Skeletal muscle tissue (tissue), 4 donors: ENCODE data around the gene CDC42EP1. TPM values are rescaled to one million over a fixed set of nuclear protein-coding genes. Genes with fewer than 3 reads are reported as not detected.

Experiments
- H3K27ac ChIP-seq: one replicate; pipeline ENCODE4 v1.7.0; 2013; ENCODE audit warnings: mild to moderate bottlenecking, low read depth, low read length, inconsistent platforms
- H3K27me3 ChIP-seq, 3 donors: one replicate each; pipeline ENCODE4 v1.7.0; 2013; ENCODE audit warnings: low read length in 3 of 3; ENCODE audit not compliant: control insufficient read depth in 3 of 3, insufficient read depth in 3 of 3
- H3K36me3 ChIP-seq, 3 donors: one replicate each; pipeline ENCODE4 v1.7.0; 2013; ENCODE audit warnings: low read length in 3 of 3; ENCODE audit not compliant: control insufficient read depth in 3 of 3, insufficient read depth in 3 of 3
- H3K4me1 ChIP-seq, 3 donors: one replicate each; pipeline ENCODE4 v1.7.0; 2013; ENCODE audit warnings: low read length in 3 of 3, mild to moderate bottlenecking in 3 of 3; ENCODE audit not compliant: control insufficient read depth in 3 of 3, insufficient read depth in 3 of 3
- H3K4me3 ChIP-seq, 3 donors: one replicate each; pipeline ENCODE4 v1.7.0; 2013; ENCODE audit warnings: low read length in 3 of 3
- H3K9ac ChIP-seq, 3 donors: one replicate each; pipeline ENCODE4 v1.7.0; 2013; ENCODE audit warnings: low read length in 3 of 3, mild to moderate bottlenecking in 3 of 3, moderate library complexity in 2 of 3, low read depth in 1 of 3
- H3K9me3 ChIP-seq, 3 donors: one replicate each; pipeline ENCODE4 v1.7.0; 2013; ENCODE audit warnings: low read length in 3 of 3; ENCODE audit not compliant: control insufficient read depth in 3 of 3
- total RNA-seq: library from RNA; depleted of rRNA; stranded (reverse); fragments of >200 nt; gene quantifications from one replicate; pipeline ENCODE4 v1.2.3, GENCODE V29; 2014
- donor health status: Osteomylitis.

CDC42EP1 gene
- total RNA-seq, 1 donor from 2014 or later = 6.3 TPM

DNA sequence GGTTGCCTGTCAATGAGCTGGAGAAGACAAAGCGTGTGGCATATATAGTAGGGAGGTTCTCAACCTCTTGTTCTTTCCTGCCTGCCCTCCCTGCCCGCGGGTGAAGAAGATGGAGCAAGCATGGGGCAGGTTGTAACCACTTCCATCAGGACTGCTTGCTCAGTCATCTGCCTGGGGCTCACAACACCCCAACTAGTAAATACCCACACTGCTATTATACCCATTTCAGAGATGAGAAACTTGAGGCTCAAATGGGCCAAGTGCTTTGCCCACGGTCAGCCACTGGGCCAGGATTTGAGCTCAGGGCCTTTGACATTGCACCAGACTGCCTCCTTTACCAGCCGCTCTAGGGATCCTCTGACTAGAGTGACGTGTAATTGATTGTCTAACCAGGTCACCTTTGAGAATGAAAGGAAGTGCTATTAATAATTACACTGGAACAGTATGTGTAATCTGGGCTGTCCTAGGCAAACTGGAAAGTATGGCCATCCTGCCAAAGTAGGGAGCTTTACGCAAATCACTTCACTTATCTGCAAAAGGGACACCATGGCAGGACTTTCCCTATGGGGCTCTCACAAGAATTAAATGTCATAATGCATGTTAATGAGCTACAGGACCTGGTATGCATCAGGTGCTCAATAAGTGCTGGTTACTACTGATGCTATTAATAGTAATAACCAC, 2.8 kb upstream of the CDC42EP1 start:
- Histone ChIP-seq H3K27ac (peak overlapping the region; percentile 44), H3K4me3 (no peak overlapping the region), H3K27me3 (peaks cover 16 to 40% (median 36%) of the 10 kb centered on the region in 3 donors), H3K9me3 (no peaks in the 10 kb centered on the region), H3K4me1 (peaks cover 28 to 34% (median 34%) of the 10 kb centered on the region in 3 donors), H3K36me3 (peaks cover 0 to 2% (median 0%) of the 10 kb centered on the region in 3 donors), H3K9ac (no peak overlapping the region)

DNA sequence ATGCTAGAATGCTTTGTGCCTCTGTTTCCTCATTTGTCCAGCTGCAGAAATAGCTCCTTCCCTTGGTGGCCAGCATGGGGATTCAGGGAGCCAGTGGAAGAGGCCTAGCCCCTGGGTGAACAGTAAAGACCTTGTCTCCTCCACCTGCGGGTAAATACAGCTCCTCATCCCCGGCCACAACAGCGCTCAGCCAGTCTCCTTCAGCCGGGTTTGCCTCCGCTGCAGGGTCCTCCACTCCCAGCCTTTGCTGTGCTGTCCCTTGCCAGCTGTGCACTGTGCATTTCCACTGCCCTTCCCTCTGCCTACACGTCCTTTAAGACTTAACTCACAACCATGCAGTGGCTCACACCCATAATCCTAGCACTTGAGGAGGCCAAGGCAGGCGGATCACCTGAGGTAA, 1.5 kb upstream of the CDC42EP1 start:
- Histone ChIP-seq H3K9me3 (no peaks in the 10 kb centered on the region), H3K27me3 (peaks cover 16 to 44% (median 42%) of the 10 kb centered on the region in 3 donors), H3K36me3 (peaks cover 0 to 2% (median 0%) of the 10 kb centered on the region in 3 donors), H3K9ac (no peak overlapping the region), H3K27ac (no peak overlapping the region), H3K4me3 (no peak overlapping the region), H3K4me1 (peaks cover 32 to 40% (median 39%) of the 10 kb centered on the region in 3 donors)

DNA sequence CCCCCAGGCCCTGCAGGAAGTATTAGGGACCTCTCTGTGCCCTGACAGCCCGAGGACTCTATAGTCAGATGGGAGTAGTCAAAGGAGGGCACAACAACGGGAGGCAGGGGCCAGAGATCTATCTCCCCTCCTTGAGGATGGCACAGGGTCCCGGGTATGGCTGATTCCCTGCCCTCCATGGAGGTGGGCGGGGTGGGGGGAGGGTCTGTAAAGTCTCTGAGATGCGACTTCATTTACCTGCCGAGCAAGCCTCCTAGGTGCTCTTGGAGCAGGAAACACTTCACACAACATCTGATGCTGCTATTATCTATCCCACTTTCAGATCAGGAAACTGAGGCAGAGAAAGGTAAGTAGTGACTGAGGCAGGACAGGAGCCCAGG, 769 bp upstream of the CDC42EP1 start:
- H3K4me1 ChIP-seq = peaks cover 39 to 46% (median 45%) of the 10 kb centered on the region in 3 donors
- H3K9ac ChIP-seq = peak overlapping the region; percentile 57 to 79 (median 65)
- peaks cover 16 to 49% (median 42%) of the 10 kb centered on the region in 3 donors for H3K27me3 ChIP-seq

DNA sequence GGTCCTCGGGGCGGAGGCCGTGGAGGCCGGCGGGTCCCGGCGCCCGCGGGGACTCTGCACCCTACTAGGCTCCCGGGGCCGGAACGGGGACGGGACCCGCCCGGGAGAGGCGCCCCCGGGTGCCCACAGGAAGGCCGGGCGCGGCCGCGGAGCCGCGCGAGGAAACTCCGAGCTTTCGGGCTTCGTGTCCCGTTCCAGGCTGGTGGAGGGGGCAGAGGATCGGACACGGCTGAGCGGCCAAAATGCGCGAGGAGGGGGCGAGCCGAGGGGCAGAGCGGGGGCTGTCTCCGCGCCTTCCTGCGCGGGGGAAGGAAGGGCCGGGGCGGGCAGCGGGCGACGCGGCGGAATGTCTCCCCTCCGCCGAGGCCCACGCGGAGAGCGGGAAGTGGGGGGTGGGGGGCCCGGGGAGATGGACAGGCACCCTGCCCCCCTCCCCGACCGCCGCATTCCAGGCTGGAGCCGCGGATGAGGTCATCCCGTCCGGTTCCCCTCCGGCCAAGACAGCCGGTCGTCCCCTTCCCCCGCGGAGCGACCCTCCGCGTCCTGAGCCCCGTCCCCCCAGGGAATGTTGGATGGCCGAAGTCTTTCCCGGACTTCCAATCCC, 430 bp downstream of the CDC42EP1 start:
- peaks cover 16 to 51% (median 42%) of the 10 kb centered on the region in 3 donors for H3K27me3 ChIP-seq
- H3K4me3 ChIP-seq = peak overlapping the region; percentile 65 to 77 (median 73)
- no peaks in the 10 kb centered on the region for H3K9me3 ChIP-seq
- peak overlapping the region; percentile 91 for H3K27ac ChIP-seq
- H3K4me1 ChIP-seq = peaks cover 44 to 50% (median 47%) of the 10 kb centered on the region in 3 donors
- peaks cover 0 to 2% (median 0%) of the 10 kb centered on the region in 3 donors for H3K36me3 ChIP-seq
- H3K9ac ChIP-seq = peak overlapping the region; percentile 80 to 81 (median 80)

More for the DNA sequence above, 769 bp upstream of the CDC42EP1 start:
- Histone ChIP-seq H3K27ac (peak overlapping the region; percentile 69), H3K4me3 (peak overlapping the region in 2 of 3 donors; percentile 30 to 61), H3K36me3 (peaks cover 0 to 2% (median 0%) of the 10 kb centered on the region in 3 donors), H3K9me3 (no peaks in the 10 kb centered on the region)

DNA sequence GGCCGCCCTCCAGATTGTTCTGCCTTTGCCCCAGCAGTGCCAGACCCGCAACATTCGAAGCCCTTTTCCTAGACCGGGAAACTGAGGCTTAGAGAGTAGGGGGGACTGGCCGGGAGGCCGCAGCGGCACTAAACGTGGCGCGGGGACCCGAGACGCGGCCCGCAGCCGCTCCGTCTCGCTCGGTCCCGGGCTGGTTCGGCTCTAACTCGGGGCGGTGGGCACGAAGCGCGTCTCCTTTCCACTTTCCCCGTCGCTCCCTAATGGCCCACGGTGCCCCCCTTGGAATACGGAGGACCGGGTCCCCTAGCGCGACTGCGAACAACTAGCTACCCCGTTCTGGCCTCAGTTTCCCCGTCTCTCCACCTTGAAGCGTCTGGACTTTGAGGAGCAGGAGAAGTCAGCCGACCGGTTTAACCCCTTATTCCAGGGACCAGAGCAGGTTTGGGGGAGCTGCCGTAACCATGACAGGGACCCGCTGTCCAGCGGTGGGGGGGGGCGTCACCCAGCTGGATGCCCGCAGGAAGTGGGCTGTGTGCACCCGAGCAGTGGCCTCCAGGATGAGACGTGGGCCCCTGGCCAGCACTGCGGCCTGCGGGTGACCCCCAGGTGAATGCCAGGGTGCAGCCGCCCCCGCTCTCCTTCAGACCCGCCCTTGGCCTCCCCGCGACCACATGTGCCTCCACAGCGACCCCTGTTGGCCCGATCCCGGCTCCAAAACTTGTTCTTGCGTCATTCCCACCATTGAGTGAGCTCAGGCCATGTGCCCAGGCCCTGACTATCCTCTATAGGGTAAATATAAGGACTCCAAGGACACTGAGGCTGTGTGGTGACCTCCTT, 1.1 kb downstream of the CDC42EP1 start:
- Histone ChIP-seq H3K27ac (peak overlapping the region; percentile 91), H3K9me3 (no peaks in the 10 kb centered on the region), H3K4me3 (peak overlapping the region; percentile 65 to 77 (median 73)), H3K4me1 (peaks cover 43 to 53% (median 50%) of the 10 kb centered on the region in 3 donors), H3K27me3 (peaks cover 17 to 53% (median 46%) of the 10 kb centered on the region in 3 donors), H3K36me3 (peaks cover 0 to 7% (median 0%) of the 10 kb centered on the region in 3 donors), H3K9ac (peak overlapping the region; percentile 80 to 81 (median 80))

DNA sequence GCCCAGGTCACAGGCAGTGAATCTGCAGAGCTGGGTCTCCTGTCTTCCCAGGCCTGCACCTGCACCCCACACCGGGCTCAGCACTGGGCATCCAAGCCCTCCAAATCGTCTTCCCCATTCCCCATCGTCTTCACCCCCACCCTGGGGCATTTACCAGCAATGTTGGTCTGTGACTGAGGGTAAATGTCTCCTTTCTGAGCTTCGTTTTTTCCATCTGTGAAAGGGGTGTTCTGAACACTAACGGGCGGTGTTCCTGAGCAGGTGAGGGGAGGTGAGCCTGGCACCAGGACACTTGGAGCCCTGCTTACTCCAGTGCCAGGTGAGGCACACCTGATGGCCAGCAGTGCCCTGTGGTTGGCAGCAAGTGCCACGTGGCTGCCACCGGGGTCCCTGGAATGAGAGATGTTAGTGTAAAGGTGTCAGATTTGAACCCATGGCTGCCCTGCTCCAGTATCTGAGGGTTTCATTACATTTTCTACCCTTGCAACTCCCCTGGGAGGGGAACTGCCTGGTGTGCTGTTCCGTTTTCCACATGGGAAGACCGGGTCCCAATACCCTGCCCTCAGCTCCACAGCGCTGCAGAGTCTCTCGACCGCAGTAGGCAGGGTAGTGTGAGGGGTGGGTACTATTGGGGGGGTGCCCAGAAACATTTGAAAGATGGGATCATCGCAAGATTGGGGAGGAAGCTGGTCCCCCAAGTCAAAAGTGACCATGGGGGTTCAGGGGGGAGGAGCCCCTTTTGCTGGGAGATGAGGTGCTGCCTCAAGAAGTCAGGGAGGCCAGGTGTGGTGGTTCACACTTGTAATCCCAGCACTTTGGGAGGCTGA, 2.0 kb downstream of the CDC42EP1 start:
- Histone ChIP-seq H3K4me3 (peak overlapping the region; percentile 65 to 77 (median 73)), H3K9me3 (no peaks in the 10 kb centered on the region), H3K27me3 (peaks cover 16 to 52% (median 50%) of the 10 kb centered on the region in 3 donors), H3K9ac (peak overlapping the region; percentile 80 to 81 (median 80)), H3K36me3 (peaks cover 0 to 12% (median 6%) of the 10 kb centered on the region in 3 donors), H3K27ac (peak overlapping the region; percentile 91), H3K4me1 (peaks cover 46 to 58% (median 52%) of the 10 kb centered on the region in 3 donors)

DNA sequence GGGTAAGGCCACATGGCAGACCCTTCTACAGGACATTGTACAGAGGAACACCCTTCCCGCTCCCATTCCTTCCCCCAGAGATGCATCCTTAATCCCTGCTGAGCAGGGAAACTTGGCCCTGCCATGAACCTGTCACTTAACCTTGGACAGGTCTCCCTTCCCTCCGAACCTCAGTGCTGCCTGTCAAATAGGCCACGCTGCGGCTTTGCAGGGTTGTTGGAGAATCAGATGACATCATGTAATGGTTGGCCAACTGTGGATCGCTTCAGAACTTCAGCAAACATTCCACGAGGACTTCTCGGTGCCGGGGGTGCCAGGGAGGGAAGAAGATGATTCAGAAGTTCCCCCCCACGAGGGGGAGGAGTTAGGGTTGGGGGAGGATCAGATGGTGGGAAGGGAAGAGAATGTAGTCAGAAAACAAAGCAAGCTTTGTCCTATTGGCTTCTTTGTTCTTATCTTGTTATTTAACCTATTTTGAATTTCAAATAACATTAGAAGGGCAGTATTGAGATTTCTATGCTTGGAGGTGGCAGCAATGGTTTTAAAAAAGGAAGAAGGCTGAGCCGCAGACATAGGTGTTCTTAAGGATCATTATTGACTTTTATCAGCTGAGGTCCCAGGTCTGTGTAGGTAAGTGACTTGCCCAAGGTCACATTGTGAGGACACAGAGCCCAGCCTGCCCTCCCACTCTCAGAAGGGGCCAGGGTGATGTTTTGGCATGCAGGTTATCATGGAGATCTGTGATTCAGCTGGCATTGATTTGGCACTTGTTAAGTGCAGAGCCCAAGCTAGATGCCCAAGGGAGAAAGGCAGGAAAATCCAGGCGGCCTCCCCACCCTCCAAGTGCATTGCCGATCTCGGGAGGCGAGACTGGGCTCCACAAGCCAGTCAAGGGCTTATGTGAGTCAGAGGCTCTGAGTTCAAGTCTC, 3.1 kb downstream of the CDC42EP1 start:
- Histone ChIP-seq H3K9ac (no peak overlapping the region), H3K9me3 (no peaks in the 10 kb centered on the region), H3K4me3 (peak overlapping the region in 2 of 3 donors; percentile 23 to 35), H3K27ac (peak overlapping the region; percentile 65), H3K36me3 (peaks cover 0 to 14% (median 11%) of the 10 kb centered on the region in 3 donors), H3K27me3 (peaks cover 16 to 59% (median 46%) of the 10 kb centered on the region in 3 donors), H3K4me1 (peaks cover 51 to 63% (median 57%) of the 10 kb centered on the region in 3 donors)

DNA sequence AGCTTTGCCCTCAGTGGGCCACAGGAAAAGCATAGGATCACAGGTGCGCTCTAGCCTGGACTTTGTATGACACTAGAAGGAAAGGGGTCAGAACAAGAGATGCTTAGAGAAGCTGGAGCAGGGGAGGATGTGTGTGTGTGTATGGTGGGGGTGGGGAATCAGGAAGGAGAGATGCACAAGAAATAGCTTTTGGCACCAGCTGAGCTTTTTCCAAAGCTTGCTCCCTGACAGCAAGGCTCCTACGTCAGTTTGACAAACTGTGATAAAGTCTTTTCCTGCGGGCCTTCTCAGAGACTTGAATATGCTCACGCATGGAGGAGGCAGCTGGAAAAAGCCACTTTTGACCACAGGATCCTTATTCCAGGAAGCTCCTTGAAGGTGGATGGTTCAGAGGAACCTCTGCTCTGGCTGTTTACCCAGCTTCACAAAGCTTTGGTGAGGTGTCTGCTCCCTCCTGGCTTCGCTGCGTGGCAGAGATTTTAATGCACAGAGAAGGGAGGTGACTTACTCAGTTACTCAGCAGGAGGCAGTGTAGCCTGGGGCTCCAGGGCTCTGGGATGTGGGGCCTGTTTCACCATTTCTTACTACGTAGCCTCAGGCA, 3.9 kb downstream of the CDC42EP1 start:
- Histone ChIP-seq H3K9ac (peak overlapping the region in 1 of 3 donors; percentile 25), H3K27me3 (peaks cover 16 to 54% (median 43%) of the 10 kb centered on the region in 3 donors), H3K36me3 (peaks cover 0 to 14% (median 11%) of the 10 kb centered on the region in 3 donors), H3K9me3 (no peaks in the 10 kb centered on the region), H3K4me1 (peaks cover 51 to 63% (median 55%) of the 10 kb centered on the region in 3 donors), H3K27ac (peak overlapping the region; percentile 65), H3K4me3 (peak overlapping the region in 1 of 3 donors; percentile 13)
